HG02970 (cell line): ENCODE measurements around the gene SKAP2.
"Not testable (repeated sequence)": the region's sequence is repeated elsewhere in the genome, so short reads cannot be mapped to it uniquely, and the experiment has no call there.

Source experiments
- ATAC-seq: cut with Tn5 transposase; IDR thresholded peaks from one replicate; pipeline ENCODE4 v1.9.1; 2021; ENCODE audit warnings: mild to moderate bottlenecking, moderate library complexity, moderate number of reproducible peaks; ENCODE audit not compliant: unreplicated experiment, low FRiP score

The SKAP2 gene

GRCh38 chr7:26857506-26858240 lies 6.7 kb downstream of the SKAP2 start:
- no peak for ATAC-seq

GRCh38 chr7:26857170-26857505 lies 7.3 kb downstream of the SKAP2 start:
- no peak for ATAC-seq

DNA sequence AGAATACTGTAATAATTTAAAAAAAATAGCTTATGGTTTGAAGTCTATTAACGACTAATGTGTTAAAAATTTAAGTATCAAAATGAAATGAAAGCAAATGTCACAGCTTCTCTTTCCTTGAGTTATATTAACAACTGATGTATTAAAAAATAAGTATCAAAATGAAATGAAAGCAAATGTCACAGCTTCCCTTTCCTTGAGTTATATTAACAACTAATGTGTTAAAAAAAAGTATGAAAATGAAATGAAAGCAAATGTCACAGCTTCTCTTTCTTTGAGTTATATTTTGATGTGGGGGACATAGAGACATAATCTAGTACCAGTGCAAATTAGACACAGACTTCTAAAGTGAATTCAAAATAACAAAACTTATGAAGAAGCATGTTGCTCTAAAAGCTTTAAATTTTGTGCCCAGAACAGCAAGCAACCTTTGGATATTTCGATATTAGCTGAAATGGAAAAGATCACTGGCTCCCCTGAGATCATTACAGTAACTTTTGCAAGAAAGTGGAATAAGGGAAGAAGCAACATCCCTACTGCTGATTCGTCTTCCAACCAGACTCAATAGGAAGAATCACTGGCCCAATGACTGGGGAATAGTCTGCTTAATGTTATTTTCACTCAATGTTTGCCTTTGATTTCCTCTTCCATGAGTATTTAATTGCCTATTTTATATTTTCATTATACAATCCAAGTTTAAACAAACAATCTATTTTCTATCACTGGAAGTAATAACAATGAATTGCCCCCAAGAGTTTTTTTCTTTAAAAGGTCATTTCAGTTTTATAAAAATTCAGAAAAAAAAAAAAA lies 8.0 kb downstream of the SKAP2 start:
- ATAC-seq: no peak

DNA sequence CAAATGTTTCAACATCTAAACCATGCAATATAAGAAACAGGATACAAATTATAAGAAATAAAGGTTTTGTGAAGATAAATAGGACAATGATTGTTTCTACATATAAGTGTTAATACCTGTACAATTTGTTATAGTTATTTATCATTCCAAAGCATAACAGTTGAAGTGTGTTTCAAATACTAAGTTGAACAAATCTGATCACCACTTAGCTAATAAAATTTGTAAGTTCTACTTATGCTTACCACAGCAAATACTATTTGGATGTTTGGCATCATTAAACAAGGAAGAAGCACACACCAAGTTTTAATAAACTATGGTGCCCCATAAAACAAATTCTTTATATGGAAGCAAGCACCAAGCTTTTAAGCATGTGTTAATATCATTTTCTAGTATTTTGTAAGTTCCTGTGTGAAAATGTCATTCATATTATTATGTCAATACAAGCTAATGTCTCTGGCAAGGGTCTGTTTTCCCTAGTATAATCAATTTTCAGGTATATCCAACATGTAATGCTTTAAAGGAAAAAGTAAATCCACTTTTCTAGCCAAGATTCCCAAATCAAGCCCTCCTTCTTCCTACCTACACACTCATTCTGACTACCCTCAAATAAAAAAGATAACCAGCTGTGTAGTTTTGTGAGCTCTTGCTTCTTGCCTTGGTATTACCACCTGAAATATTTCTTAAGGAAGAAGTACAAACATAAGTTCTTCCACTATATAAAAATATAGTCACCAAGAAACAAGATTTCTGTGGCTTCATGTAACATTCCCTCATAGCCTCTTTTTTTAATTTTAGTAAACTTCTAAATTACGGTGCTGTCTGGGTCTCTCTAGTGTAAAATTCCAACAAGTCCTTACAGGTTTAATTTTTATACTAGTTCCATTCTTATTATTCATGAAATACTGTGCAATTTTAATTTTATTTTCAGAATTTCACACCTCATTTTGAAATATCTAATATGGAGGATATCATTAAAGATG lies 9.2 kb downstream of the SKAP2 start:
- no peak for ATAC-seq

GRCh38 chr7:26853788-26854393 lies 10.5 kb downstream of the SKAP2 start:
- no peak for ATAC-seq

DNA sequence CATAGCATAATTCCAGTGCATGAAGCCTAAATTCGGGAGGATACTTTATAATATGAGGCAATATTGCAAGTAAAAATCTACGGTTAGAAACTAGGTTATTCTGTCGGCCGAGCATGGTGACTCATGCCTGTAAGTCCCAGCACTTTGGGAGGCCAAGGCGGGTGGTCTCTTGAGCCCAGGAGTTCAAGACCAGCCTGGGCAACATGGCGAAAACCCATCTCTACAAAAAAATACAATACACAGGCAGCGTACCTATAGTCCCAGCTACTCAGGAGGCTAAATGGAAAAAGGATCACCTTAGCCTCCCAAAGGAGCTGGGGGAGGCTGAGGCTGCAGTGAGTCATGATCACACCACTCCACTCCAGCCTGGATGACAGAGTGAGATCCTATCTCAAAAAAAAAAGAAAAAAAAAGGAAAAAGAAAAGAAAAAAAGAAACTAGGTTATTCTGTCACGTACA lies 14.2 kb downstream of the SKAP2 start:
- no peak for ATAC-seq

- no peak for ATAC-seq
Measured at GRCh38 chr7:26843705-26844104, 20.7 kb downstream of the SKAP2 start.

- no peak for ATAC-seq
Measured at GRCh38 chr7:26842897-26843296, 21.5 kb downstream of the SKAP2 start.

- no peak for ATAC-seq
Measured at GRCh38 chr7:26841003-26841739, 23.2 kb downstream of the SKAP2 start.

DNA sequence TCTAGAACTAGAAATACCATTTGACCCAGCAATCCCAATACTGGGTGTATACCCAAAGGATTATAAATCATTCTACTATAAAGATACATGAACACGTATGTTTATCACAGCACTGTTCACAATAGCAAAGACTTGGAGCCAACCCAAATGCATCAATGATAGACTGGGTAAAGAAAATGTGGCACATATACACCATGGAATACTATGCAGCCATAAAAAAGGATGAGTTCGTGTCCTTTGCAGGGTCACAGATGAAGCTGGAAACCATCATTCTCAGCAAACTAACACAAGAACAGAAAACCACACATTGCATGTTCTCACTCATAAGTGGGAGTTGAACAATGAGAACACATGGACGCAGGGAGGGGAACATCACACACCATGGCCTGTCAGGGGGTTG lies 27.6 kb downstream of the SKAP2 start:
- ATAC-seq: not testable (repeated sequence)

DNA sequence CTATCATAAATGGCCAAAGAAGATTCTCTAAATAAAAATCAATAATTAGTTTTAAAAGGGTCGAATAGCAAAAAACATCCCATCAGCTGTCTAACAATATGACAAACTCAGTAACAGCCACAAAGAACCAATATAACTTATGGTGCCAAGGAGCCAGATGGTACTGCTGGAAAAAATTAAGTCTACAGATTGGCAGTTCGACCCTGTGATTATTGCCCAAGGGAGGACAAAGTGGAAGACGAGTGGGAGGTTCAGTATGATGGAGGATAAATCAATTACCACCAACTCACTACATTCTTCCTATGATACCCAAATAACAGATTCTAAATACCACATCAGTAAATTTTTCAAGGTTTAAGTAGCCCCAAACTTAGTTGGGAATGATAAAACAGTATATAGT lies 49.0 kb downstream of the SKAP2 start:
- no peak for ATAC-seq

DNA sequence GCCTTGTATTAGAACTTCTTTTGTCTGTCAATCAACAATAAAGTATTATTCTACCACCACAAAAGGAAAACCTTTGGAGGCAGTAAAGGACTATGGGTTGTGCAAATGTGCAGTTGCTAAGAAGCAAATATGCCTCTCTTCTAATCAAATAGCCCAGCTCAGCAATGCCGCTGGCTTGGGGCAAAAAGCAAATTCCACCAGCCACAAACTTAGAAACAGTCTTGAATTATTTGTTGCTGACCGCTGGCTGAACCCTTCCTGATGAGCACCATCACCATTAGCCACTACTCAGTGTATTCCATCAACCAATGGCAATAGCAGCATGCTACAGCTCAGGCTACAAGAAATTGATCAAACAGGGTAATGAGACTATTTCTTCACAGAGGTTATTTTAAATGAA lies 51.0 kb downstream of the SKAP2 start:
- no peak for ATAC-seq

DNA sequence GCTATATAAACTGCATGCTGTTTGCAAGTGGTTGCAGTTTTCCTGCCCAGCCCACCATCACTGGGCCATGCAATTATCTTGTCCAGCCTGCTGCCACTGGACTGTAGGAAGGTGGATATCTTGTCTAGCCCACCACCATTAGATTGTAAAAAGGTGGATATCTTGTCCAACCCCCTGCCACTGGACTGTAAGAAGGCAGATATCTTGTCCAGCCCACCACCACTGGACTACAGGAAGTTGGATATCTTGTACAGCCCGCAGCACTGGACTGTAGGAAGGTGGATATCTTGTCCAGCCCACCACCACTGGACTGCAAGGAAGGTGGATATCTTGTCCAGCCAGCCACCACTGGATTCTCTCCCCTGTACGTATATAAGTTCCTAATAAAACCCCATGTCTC lies 69.8 kb downstream of the SKAP2 start:
- ATAC-seq: no peak

GRCh38 chr7:26792576-26792975 lies 71.8 kb downstream of the SKAP2 start:
- ATAC-seq: no peak

GRCh38 chr7:26792006-26792405 lies 72.4 kb downstream of the SKAP2 start:
- no peak for ATAC-seq

DNA sequence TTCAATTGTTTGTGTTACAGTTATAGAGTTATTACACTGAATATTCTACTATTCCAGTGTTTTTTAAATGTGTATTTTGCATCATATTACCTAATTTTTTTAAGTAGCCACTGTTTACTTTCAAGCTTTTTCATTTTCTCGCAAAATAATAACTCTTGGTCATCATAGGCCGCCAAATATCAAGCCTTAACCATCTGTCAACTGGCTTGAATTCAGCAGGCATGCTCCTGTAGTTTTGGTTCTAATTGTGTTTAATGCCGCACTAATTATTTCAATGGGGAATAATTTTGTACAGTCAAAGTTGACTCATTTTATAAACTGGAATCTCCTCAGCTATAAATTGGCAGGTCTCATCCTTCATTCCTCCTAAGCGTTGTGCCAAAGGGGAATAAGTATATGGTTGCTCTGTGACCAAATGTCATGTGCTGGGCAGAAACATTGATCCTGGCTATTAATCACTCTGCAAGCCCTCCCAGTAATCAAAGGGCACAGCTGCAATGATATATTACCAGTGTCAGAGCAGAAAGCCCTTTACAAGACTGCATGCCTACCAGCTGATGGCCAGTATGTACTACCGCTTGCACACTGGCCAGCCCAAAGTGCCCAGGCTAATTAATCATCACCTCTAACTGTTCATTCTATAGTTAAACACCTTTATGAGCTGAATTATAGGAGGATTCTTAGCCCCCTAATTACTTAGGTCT lies 74.8 kb downstream of the SKAP2 start:
- no peak for ATAC-seq

- ATAC-seq: no peak
Measured at GRCh38 chr7:26787701-26788100, 76.7 kb downstream of the SKAP2 start.

DNA sequence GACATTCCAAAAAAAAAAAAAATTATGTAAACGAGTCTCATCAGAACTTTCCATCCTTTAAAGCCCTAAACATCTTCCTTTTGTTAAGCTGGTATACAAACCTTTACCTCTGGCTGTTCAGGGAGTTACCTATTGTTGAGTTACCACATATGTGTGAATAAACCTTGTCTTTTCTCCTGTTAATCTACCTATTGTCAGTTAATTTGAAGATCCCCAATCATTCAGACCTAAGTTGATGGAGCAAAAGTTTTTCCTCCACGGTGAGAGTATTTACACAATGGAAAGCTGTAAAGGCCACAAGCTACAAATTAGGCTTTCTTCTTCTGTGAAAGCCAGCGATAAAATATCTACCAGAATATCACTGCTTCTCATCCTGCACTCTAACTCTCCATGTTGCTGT lies 80.3 kb downstream of the SKAP2 start:
- no peak for ATAC-seq

DNA sequence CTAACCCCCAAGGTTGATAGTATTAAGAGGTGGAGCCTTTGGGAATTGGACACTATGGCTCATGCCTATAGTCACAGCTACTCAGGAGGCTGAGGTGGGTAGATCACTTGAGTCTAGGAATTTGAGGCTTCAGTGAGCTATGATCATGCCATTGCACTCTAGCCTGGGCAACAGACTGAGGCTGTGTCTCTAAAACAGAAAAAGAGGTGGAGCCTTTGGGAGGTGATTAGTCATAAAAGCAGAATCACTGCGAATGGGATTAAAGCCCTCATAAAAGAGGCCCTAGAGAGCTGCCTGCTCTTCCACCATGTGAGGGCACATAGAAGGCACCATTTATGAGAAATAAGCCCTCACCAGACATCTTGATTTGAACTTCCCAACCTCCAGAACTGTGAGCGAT lies 81.9 kb downstream of the SKAP2 start:
- ATAC-seq: no peak
